GM21529 (cell line): ENCODE measurements around the gene LRRC23.

ENCODE experiments used
- ATAC-seq: cut with Tn5 transposase; IDR thresholded peaks from one replicate; pipeline ENCODE4 v1.9.1; 2021; ENCODE audit not compliant: unreplicated experiment

The LRRC23 gene

DNA sequence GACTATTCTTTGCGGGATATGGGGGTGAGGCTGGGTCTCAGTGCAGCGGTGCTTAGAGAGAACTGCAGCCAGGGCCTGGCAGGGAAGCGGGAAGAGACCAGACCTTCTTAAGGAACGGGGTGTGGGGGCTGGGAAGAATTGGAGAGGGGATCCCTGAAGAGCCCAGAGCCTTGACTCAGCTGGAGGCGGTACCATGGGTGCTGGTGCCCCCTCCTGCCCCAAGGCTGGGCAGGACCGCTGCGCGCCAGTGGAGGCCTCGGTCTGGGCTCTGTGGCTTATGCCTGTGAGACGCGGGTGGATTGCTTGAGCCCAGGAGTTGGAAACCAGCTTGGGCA lies 37.7 kb downstream of the LRRC23 start:
- ATAC-seq = no peak

- peak; percentile 29 for ATAC-seq
Measured at GRCh38 chr12:6943389-6943721, 38.7 kb downstream of the LRRC23 start.

- ATAC-seq = peak; percentile 29
Measured at GRCh38 chr12:6943722-6944380, 39.2 kb downstream of the LRRC23 start, which contains the start of the genes C12orf57 and RNU7-1. TSS of gene C12orf57 (plus strand) at chr12:6944022. CDS start at chr12:6944122, 100 bp downstream. TSS of gene RNU7-1 (plus strand) at chr12:6943816.

DNA sequence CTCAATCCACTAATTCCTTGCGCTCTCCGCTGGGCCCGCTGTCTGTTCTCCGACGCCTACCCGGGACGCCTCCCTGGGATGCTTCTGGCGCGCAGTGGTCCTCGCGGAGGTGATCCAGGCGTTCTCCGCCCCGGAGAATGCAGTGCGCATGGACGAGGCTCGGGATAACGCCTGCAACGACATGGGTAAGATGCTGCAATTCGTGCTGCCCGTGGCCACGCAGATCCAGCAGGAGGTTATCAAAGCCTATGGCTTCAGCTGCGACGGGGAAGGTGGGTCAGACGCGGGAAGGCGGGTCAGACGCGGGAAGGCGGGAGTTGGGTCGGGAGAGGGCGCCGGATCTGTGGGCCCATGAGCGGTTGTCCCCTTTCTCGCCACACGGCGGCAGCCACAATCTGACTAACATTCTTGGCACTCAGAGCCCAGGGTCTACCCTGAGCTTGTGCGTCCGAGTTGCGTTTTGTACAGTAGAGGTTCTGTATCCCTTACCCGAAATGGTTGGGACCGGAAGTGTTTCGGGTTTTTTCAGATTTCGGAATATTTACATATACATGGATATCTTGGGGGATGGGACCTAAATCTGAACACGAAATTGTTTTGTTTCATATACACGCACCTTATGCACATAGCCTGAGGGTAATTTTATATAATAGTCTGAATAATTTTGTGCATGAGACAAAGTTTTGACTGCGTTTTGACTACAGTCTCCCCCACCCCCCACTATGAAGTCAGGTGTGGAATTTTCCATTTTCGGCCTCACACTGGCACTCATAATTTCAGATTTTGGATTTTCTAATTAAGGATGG lies 40.0 kb downstream of the LRRC23 start:
- peak; percentile 38 for ATAC-seq

DNA sequence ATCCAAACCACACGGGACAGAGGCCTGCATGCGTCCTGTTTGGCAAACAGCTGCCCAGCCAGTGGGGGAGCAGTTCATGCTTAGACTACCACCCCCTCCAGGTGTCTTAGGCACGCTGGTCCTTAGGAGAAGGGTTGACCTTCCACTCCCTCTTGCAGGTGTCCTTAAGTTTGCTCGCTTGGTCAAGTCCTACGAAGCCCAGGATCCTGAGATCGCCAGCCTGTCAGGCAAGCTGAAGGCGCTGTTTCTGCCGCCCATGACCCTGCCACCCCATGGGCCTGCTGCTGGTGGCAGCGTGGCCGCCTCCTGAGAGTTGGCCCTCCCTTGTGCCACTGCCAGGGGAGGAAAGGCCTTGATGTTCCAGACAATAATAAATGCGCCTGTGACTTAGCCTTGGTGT lies 41.0 kb downstream of the LRRC23 start:
- ATAC-seq = no peak

- ATAC-seq = peak; percentile 34
Measured at GRCh38 chr12:6946033-6946919, 41.7 kb downstream of the LRRC23 start.

- ATAC-seq = no peak
Measured at GRCh38 chr12:6946920-6947374, 42.3 kb downstream of the LRRC23 start.

GRCh38 chr12:6947615-6948014 lies 43.0 kb downstream of the LRRC23 start:
- no peak for ATAC-seq

DNA sequence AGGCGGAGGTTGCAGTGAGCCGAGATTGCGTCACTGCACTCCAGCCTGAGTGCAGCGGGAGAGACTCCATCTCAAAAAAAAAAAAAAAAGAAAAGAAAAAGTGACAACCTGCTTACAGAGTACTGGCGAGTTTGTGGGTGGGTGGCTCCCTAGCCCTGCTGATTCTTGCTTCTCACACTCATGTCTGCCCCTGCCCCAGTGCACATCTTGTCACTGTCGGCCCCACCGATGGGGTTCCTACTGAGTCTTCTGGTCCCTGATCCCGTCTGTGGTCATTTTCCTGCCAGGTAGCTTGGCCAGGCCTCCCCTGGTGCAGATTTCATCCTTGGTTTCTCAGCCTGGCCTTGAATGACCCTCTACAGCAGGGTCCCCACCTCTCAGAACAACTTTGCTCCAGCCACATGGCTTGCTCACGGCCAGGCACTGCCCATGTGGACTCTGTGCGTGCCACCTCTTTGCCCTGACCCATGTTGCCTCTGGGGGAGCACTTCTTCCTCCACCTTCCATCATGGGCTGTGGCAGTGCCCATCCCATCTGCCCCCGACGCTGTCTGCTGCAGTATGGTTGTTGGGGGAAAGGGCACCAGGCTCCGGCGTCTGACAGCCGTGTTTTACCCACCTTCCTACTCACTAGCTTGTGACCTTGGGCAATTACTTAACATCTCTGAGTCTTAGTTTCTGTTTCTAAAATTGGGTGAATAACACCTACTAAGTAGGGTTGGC lies 44.4 kb downstream of the LRRC23 start:
- no peak for ATAC-seq

GRCh38 chr12:6950401-6950801 lies 45.8 kb downstream of the LRRC23 start:
- no peak for ATAC-seq

DNA sequence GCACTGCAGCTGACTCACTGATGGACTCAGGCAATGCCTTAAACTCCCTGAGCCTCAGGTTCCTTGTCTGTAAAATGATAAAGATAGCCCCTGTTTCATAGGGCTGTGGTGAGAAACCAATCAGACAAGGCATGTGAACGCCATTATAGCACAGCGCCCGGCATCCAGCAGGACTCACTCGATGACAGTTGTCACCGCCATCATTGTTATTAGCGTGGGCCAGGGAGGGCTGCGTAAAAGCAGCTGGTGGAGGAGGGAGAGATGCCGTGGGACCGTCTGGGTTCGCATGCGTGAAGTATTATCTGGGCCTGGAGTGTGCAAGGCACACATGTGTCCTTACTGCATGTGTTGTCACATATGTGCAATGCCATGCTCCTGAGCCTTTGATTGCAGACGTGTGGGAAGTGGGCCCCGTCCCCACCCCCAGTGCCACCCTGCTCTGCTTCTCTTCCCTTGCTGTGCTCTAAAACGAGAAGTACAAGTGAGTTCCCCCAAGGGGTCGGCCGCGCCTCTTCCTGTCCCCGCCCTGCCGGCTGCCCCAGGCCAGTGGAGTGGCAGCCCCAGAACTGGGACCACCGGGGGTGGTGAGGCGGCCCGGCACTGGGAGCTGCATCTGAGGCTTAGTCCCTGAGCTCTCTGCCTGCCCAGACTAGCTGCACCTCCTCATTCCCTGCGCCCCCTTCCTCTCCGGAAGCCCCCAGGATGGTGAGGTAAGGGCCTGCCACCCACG lies 46.4 kb downstream of the LRRC23 start, which contains the start of gene PTPN6:
TSS of gene PTPN6 (plus strand) at position 546 of the 730 bp plus-strand sequence. CDS start at position 703, 157 bp downstream.
- ATAC-seq = peak; percentile 18

- ATAC-seq = no peak
Measured at GRCh38 chr12:6951551-6952120, 47.0 kb downstream of the LRRC23 start.

GRCh38 chr12:6952121-6952862 lies 47.7 kb downstream of the LRRC23 start:
- ATAC-seq = no peak

DNA sequence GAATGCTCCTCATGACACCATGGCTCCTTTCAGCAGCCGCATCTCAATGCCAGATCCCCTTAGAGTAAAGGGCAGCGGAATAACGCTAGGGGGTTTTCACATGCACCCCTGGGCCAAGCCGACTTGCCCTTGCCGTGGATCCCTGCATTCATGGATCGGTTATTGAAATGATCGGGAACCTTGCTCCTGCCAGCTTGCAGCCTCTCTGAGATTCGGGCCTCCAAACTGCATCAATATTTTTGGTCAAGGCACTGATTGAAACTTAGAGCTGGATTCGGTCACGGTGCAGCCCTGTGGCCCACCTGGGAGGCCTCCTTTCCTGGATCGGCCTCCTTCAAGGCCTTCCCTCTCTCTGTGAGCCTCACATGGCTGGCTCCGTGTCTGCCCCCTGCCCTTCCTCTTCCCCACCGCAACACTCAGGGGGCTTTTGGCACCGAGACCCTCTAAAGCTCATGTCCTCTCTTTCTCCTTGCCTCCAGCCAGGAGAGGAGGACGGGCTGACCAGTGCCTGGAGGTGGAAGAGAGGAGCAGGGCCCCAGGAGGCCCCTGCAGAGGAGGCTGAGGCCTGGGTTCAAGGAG lies 48.3 kb downstream of the LRRC23 start:
- ATAC-seq = no peak

DNA sequence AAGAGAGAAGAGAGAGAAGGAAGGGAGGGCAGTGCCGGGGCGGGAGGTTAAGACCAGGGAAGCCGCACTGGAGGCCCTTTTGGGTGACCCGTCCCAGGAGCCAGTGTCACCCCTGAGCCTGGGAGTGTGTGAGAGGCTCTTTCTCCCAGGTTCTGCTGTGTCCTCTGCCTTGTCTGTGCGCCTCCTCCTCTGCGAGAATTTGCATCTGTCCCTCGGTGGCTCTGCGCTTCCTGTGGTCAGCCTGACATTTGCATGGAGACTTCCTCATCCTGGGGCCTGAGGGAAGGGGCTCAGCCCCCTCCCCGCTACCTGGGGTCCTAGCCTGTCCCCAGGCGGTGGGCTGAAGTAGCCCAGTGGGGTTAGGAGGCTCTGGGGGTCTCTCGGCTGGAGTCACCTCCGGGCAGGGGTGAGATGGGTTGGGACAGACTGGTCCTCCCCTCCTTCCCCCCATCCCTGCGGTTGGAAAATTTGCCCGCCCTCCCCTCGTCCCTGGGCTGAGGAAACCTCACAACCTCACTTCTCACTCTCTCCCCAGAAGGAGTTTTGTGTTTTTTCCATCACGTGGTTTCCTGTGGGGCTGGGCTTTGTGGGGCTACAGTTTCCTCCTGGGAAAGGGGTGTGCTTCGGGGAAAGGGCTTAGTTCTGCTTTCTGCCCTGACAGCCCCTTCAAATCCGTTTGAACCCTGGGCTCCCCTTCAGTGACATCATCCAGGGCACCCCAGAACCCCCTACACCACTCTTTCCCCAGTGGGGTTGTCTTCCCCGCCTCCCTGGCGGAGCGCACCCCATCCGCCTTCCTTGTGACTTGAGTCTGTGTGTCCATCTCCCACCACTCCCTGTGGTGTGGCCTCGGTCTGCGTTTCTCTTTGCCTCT lies 49.1 kb downstream of the LRRC23 start:
- ATAC-seq = peak; percentile 44

GRCh38 chr12:6954316-6955107 lies 49.9 kb downstream of the LRRC23 start:
- ATAC-seq = no peak
